Lower leg skin (tissue), 3 donors: ENCODE results near the gene SLC41A1.

ENCODE experiments used
- POLR2A ChIP-seq, 2 donors: fragments of 450-650 bp; IDR thresholded peaks; one replicate each; pipeline ENCODE4 v1.6.1; 2016 to 2017; ENCODE audit warnings: antibody characterized with exemption in 2 of 2, mild to moderate bottlenecking in 1 of 2, moderate library complexity in 1 of 2
- TF ChIP-seq, protein P1 (sequence below), 3 donors: fragments of 450-650 bp; IDR thresholded peaks; one replicate each; pipeline ENCODE4 v1.5.1; 2016; ENCODE audit warnings: antibody characterized with exemption in 3 of 3, mild to moderate bottlenecking in 3 of 3, moderate library complexity in 2 of 3

DNA sequence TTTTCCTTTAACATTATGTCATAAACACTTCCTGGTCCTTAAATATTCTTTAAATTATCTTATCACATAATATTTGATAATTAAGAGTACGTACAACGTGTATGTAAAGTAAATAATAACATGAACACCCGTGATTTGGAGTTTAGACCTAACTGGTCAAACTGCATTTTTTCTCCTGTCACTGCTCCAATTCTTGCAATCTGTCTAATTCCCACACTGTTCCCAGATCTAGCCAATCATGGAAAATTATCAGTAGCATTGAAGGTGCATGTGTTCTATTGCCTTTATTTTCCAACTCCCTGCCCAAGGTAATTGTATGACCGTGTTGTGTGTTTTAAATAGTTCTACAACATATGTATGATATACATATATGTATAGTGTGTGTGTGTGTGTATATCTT, 39.0 kb upstream of the SLC41A1 start:
- TF ChIP-seq, protein P1, sequence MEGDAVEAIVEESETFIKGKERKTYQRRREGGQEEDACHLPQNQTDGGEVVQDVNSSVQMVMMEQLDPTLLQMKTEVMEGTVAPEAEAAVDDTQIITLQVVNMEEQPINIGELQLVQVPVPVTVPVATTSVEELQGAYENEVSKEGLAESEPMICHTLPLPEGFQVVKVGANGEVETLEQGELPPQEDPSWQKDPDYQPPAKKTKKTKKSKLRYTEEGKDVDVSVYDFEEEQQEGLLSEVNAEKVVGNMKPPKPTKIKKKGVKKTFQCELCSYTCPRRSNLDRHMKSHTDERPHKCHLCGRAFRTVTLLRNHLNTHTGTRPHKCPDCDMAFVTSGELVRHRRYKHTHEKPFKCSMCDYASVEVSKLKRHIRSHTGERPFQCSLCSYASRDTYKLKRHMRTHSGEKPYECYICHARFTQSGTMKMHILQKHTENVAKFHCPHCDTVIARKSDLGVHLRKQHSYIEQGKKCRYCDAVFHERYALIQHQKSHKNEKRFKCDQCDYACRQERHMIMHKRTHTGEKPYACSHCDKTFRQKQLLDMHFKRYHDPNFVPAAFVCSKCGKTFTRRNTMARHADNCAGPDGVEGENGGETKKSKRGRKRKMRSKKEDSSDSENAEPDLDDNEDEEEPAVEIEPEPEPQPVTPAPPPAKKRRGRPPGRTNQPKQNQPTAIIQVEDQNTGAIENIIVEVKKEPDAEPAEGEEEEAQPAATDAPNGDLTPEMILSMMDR (IDR thresholded peaks at IDR 0.05), result no peak
- TF ChIP-seq POLR2A (IDR thresholded peaks at IDR 0.05), result no peak
